Activated CD4-positive, alpha-beta T cell treated with anti-CD3 and anti-CD28 coated beads, Interleukin-2, amount 10 ng/mL, durations not matched to agents 24 days and 14 days (primary cell): ENCODE results near the gene ALDH9A1. TPM values are rescaled to one million over a fixed set of nuclear protein-coding genes. Genes with fewer than 3 reads are reported as not detected.
"Not testable (repeated sequence)": the region's sequence is repeated elsewhere in the genome, so short reads cannot be mapped to it uniquely, and the experiment has no call there.

Experiments
- DNase-seq: peaks from one replicate; pipeline ENCODE4 v3.0.0; 2022
- H3K27ac Mint-ChIP-seq: one replicate; pipeline ENCODE4 v1.8.0; 2022; ENCODE audit warnings: mild to moderate bottlenecking, mixed read lengths
- H3K27me3 Mint-ChIP-seq: one replicate; pipeline ENCODE4 v1.8.0; 2022; ENCODE audit warnings: mixed read lengths
- H3K36me3 Mint-ChIP-seq: one replicate; pipeline ENCODE4 v1.8.0; 2022; ENCODE audit warnings: low read depth, mild to moderate bottlenecking, mixed read lengths
- H3K4me1 Mint-ChIP-seq: one replicate; pipeline ENCODE4 v1.8.0; 2021; ENCODE audit warnings: mixed read lengths
- H3K4me3 Mint-ChIP-seq: one replicate; pipeline ENCODE4 v1.8.0; 2022; ENCODE audit warnings: mild to moderate bottlenecking, moderate library complexity, mixed read lengths
- H3K9me3 Mint-ChIP-seq: one replicate; pipeline ENCODE4 v1.8.0; 2021; ENCODE audit warnings: mixed read lengths
- intact Hi-C: fragments of 100-400 bp; cut with micrococcal nuclease; formaldehyde crosslinking; loops from one replicate; pipeline ENCODE4 v1.15.1; 2023
- total RNA-seq: library from RNA; stranded (reverse); gene quantifications from 2 replicates; pipeline ENCODE4 v1.2.3, GENCODE V29; 2022

Gene ALDH9A1
- total RNA-seq, 1 donor from 2014 or later = 41.8 TPM

DNA sequence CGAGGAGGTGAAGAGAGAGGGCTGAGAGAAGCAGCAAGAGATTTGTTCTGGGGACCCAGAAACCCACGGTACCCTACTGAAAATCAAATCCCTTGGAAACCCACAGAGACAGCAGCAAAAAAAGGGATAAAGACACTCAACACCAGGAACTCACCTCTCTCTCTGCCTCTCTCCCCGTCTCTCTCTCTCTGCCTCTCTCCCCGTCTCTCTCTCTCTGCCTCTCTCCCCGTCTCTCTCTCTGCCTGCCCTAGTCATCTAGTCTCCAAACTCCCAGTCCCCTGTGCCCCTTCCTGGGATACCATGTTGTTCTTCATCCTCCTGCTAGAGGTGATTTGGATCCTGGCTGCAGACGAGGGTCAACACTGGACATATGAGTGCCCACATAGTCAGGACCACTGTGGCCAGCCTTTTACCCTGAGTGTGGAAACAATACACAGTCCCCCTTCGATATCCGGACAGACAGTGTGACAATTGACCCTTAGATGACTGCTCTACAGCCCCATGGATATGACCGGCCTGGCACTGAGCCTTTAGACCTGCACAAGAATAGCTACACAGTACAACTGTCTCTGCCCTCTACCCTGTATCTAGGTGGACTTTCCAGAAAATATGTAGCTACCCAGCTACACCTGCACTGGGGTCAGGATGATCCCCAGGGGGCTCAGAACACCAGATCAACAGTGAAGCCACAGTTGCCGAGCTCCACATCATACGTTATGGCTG lies 9.8 kb upstream of the ALDH9A1 start:
- Mint-ChIP-seq H3K36me3 (no peaks in the 10 kb centered on the region), H3K27me3 (peaks cover 38% of the 10 kb centered on the region), H3K9me3 (no peaks in the 10 kb centered on the region), H3K27ac (no peak overlapping the region), H3K4me1 (no peaks in the 10 kb centered on the region), H3K4me3 (no peak overlapping the region)
- intact Hi-C loops = no loop called here
- DNase-seq = no peak

- Mint-ChIP-seq H3K9me3 (no peaks in the 10 kb centered on the region), H3K36me3 (no peaks in the 10 kb centered on the region), H3K27ac (no peak overlapping the region), H3K27me3 (peaks cover 21% of the 10 kb centered on the region), H3K4me1 (peaks cover 4% of the 10 kb centered on the region), H3K4me3 (no peak overlapping the region)
- DNase-seq = no peak
- intact Hi-C loops = no loop called here
These were observed 5.3 kb upstream of the ALDH9A1 start for GRCh38 chr1:165703648-165704047.

DNA sequence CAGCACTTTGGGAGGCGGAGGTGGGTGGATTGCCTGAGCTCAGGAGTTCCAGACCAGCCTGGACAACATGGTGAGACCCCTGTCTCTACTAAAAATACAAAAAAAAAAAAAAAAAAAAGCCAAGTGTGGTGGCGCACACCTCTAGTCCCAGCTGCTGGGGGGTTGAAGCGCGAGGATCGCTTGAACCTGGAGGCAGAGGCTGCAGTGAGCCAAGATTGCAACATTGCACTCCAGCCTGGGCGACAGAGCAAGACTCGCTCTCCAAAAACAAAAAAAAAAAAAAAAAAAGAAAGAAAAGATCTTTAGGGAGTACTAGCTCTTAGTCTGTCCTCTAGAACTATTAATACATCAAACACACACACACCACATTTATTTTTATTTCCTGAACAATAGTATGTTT lies 3.6 kb upstream of the ALDH9A1 start:
- peaks cover 12% of the 10 kb centered on the region for H3K4me1 Mint-ChIP-seq
- H3K27ac Mint-ChIP-seq, intact Hi-C loops, H3K27me3 Mint-ChIP-seq, H3K9me3 Mint-ChIP-seq, DNase-seq, H3K4me3 Mint-ChIP-seq, H3K36me3 Mint-ChIP-seq: not testable (repeated sequence)

- no peak for DNase-seq
- Mint-ChIP-seq H3K27me3 (peaks cover 2% of the 10 kb centered on the region), H3K27ac (no peak overlapping the region), H3K9me3 (no peaks in the 10 kb centered on the region), H3K4me1 (peaks cover 21% of the 10 kb centered on the region), H3K36me3 (peaks cover 15% of the 10 kb centered on the region), H3K4me3 (no peak overlapping the region)
- intact Hi-C loops = loop anchor here (2.0 to 5.0 kb wide), 3 partner anchors 69 to 102 kb away; partner anchors contain the start of genes MGST3 and TMCO1
These were observed 1.2 kb upstream of the ALDH9A1 start for GRCh38 chr1:165699577-165699976.

GRCh38 chr1:165698761-165699052 lies 345 bp upstream of the ALDH9A1 start:
- Mint-ChIP-seq H3K27me3 (peaks cover 2% of the 10 kb centered on the region), H3K4me1 (peaks cover 21% of the 10 kb centered on the region), H3K36me3 (peaks cover 19% of the 10 kb centered on the region), H3K4me3 (peak overlapping the region; percentile 91), H3K9me3 (no peaks in the 10 kb centered on the region), H3K27ac (peak overlapping the region; percentile 96)
- intact Hi-C loops = loop anchor here (2.0 to 5.0 kb wide), 3 partner anchors 68 to 101 kb away; partner anchors contain the start of genes MGST3 and TMCO1
- DNase-seq = no peak

DNA sequence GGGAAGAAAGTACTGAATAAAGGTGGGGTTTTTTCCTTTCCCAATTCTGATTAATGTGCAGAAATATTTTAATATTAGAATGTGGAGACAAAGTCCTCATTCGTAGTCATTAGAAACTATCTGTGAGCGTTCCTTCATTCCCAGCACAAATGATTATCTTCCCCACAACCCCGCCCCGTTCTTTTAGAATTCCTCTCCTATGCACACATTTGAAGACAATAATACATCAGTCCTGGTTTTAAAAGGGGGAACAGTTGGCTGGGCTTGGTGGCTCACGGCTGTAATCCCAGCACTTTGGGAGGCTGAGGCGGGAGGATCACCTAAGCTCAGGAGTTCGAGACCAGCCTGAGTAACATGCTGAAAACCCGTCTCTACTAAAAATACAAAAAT lies 876 bp downstream of the ALDH9A1 start:
- DNase-seq = no peak
- no peaks in the 10 kb centered on the region for H3K9me3 Mint-ChIP-seq
- peaks cover 21% of the 10 kb centered on the region for H3K4me1 Mint-ChIP-seq
- H3K4me3 Mint-ChIP-seq = peak overlapping the region; percentile 91
- intact Hi-C loops = loop anchor here (5.0 kb wide), 1 partner anchor 100 kb away; no protein-coding TSS in a partner anchor
- peaks cover 26% of the 10 kb centered on the region for H3K36me3 Mint-ChIP-seq
- H3K27me3 Mint-ChIP-seq = peaks cover 2% of the 10 kb centered on the region
- peak overlapping the region; percentile 96 for H3K27ac Mint-ChIP-seq

DNA sequence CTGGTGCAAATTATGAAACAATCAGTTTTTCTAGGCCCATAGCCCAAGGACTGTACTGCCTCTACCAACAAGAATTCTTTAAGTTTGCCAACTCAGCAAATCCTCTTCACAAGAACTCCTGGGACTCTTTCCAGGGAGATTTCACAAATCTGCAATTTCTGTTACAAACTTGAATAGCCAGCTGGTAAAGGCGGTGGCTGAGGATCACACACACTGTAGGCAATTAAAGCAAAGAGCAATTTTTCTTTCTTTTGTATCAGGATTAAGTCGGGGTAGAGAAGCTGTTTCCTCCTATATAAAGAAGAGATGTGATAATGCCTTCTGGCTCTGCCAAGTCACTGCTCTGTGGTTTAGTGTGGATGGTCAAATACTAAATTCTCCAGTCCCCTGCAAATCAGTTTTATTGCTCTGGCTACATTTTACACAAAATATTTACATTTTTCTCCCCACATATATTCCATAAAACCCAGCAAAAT lies 1.7 kb downstream of the ALDH9A1 start:
- no peaks in the 10 kb centered on the region for H3K27me3 Mint-ChIP-seq
- H3K4me3 Mint-ChIP-seq = peak overlapping the region; percentile 80
- H3K36me3 Mint-ChIP-seq = peaks cover 34% of the 10 kb centered on the region

GRCh38 chr1:165695031-165695430 lies 3.3 kb downstream of the ALDH9A1 start:
- H3K9me3 Mint-ChIP-seq = no peaks in the 10 kb centered on the region
- peaks cover 45% of the 10 kb centered on the region for H3K36me3 Mint-ChIP-seq
- DNase-seq = no peak
- no peak overlapping the region for H3K4me3 Mint-ChIP-seq
- no peaks in the 10 kb centered on the region for H3K27me3 Mint-ChIP-seq
- no peak overlapping the region for H3K27ac Mint-ChIP-seq
- H3K4me1 Mint-ChIP-seq = peaks cover 34% of the 10 kb centered on the region
- intact Hi-C loops = loop anchor here (5.0 kb wide), 1 partner anchor 98 kb away; no protein-coding TSS in a partner anchor

More for the DNA sequence above, 1.7 kb downstream of the ALDH9A1 start:
- no peaks in the 10 kb centered on the region for H3K9me3 Mint-ChIP-seq
- peak overlapping the region; percentile 9 for H3K27ac Mint-ChIP-seq
- H3K4me1 Mint-ChIP-seq = peaks cover 25% of the 10 kb centered on the region
- DNase-seq = no peak
- intact Hi-C loops = loop anchor here (5.0 kb wide), 1 partner anchor 99 kb away; no protein-coding TSS in a partner anchor

DNA sequence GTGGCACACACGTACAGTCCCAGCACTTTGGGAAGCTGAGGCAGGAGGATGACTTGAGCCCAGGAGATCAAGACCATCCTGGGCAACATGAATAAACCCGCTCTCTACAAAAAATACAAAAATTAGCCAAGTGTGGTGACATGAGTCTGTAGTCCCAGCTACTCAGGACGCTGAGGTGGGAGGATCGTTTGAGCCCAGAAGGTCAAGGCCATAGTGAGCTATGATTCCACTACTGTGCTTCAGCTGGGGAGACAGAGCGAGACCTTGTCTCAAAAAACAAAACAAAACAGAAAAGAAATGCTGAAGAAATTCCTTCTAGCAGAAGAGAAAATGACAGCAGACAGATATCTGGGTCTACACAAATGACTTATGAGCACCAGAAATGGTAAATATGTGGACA lies 10.3 kb downstream of the ALDH9A1 start:
- no peak overlapping the region for H3K4me3 Mint-ChIP-seq
- intact Hi-C loops = no loop called here
- H3K4me1 Mint-ChIP-seq = peaks cover 44% of the 10 kb centered on the region
- H3K27me3 Mint-ChIP-seq = no peaks in the 10 kb centered on the region
- H3K27ac Mint-ChIP-seq = no peak overlapping the region
- peaks cover 59% of the 10 kb centered on the region for H3K36me3 Mint-ChIP-seq
- H3K9me3 Mint-ChIP-seq = peaks cover 9% of the 10 kb centered on the region
- no peak for DNase-seq

GRCh38 chr1:165686971-165687433 lies 11.4 kb downstream of the ALDH9A1 start:
- H3K9me3 Mint-ChIP-seq = peaks cover 9% of the 10 kb centered on the region
- no peak overlapping the region for H3K4me3 Mint-ChIP-seq
- H3K27ac Mint-ChIP-seq = peak overlapping the region; percentile 58
- H3K4me1 Mint-ChIP-seq = peaks cover 43% of the 10 kb centered on the region
- intact Hi-C loops = no loop called here
- DNase-seq = no peak
- H3K27me3 Mint-ChIP-seq = no peaks in the 10 kb centered on the region
- H3K36me3 Mint-ChIP-seq = peaks cover 64% of the 10 kb centered on the region

- intact Hi-C loops = no loop called here
- Mint-ChIP-seq H3K27ac (peak overlapping the region; percentile 58), H3K4me3 (no peak overlapping the region), H3K36me3 (peaks cover 63% of the 10 kb centered on the region), H3K9me3 (peaks cover 9% of the 10 kb centered on the region), H3K4me1 (peaks cover 36% of the 10 kb centered on the region), H3K27me3 (no peaks in the 10 kb centered on the region)
- no peak for DNase-seq
These were observed 12.0 kb downstream of the ALDH9A1 start for GRCh38 chr1:165686121-165686970.

DNA sequence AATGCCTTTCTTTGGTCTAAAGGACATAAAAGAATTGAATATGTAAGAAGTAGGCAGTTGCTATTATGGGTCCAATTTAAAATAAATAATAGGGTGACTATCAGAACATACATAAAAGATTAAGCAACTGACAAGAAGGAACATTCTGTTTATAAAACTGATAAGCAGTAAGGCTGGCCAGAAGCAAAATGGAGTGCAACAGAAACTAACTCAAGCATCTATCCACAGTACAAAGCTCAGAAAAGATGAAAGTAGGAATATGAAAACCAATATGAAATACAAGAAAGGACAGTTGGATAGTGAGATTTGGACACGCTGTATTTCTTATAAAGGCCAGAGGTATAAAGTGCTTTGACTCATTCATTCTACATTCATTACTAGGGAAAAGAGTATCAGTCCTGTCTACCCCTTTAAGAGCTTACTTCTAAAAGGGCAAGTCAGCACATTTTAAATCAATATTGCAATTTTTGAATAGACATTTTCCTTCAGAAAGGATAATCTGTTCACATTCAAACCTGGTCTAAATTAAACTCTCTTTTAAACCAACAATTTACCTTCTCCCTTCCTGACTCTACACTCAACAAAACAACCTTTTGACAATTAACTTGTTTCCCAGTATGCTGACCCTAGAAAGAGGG lies 14.4 kb downstream of the ALDH9A1 start:
- Mint-ChIP-seq H3K4me3 (no peak overlapping the region), H3K9me3 (peaks cover 9% of the 10 kb centered on the region), H3K4me1 (peaks cover 36% of the 10 kb centered on the region), H3K36me3 (peaks cover 71% of the 10 kb centered on the region), H3K27ac (no peak overlapping the region), H3K27me3 (no peaks in the 10 kb centered on the region)
- DNase-seq = no peak
- intact Hi-C loops = no loop called here

DNA sequence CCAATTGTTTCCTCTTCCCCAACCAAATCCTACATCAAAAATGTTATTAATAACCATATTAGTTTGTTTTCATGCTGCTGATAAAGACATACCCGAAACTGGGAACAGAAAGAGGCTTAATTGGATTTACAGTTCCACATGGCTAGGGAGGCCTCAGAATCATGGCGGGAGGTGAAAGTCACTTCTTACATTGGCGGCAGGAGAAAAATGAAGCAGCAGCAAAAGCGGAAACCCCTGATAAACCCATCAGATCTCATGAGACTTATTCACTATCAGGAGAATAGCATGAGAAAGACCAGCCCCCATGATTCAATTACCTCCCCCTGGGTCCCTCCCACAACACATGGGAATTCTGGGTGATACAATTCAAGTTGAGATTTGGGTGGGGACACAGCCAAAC lies 17.6 kb downstream of the ALDH9A1 start:
- H3K4me1 Mint-ChIP-seq = peaks cover 26% of the 10 kb centered on the region
- intact Hi-C loops, DNase-seq, H3K27ac Mint-ChIP-seq, H3K9me3 Mint-ChIP-seq, H3K27me3 Mint-ChIP-seq, H3K4me3 Mint-ChIP-seq: not testable (repeated sequence)
- peaks cover 70% of the 10 kb centered on the region for H3K36me3 Mint-ChIP-seq
